K562 (cell line): ENCODE measurements around the gene HSPA13. TPM values are rescaled to one million over a fixed set of nuclear protein-coding genes. Genes with fewer than 3 reads are reported as not detected.

ENCODE experiments used
- ATF7 ChIP-seq: fragments of 450-650 bp; IDR thresholded peaks from 2 replicates; pipeline ENCODE4 v1.7.1; 2014; ENCODE audit warnings: mild to moderate bottlenecking, moderate library complexity
- CHD7 ChIP-seq: fragments of 200-600 bp; sonication (generic); IDR thresholded peaks from one replicate; pipeline ENCODE4 v1.6.1; 2012; ENCODE audit warnings: mild to moderate bottlenecking, low read depth, low read length, inconsistent platforms
- CREBBP ChIP-seq: IDR thresholded peaks from one replicate; pipeline ENCODE4 v1.6.1; 2012; ENCODE audit warnings: low read depth, mild to moderate bottlenecking, control low read depth, inconsistent platforms, low read length
- DACH1 ChIP-seq: fragments of 450-650 bp; IDR thresholded peaks from 2 replicates; pipeline ENCODE4 v1.6.1; 2018; ENCODE audit not compliant: partially characterized antibody
- NR2C1 ChIP-seq, 2 experiments: fragments of 450-650 bp; IDR thresholded peaks; 2 replicates each; pipeline ENCODE4 v1.6.1; 2017; ENCODE audit warnings: mild to moderate bottlenecking in 2 of 2, antibody characterized with exemption in 1 of 2, inconsistent platforms in 1 of 2, missing compliant biosample characterization in 1 of 2, missing genetic modification characterization in 1 of 2
- YY1 ChIP-seq, 3 experiments: IDR thresholded peaks; 2 replicates each; pipeline ENCODE4 v1.6.1; 2011; ENCODE audit warnings: low read length in 2 of 3, mild to moderate bottlenecking in 2 of 3, moderate library complexity in 2 of 3, borderline replicate concordance in 1 of 3, control low read depth in 1 of 3, low read depth in 1 of 3; ENCODE audit not compliant: insufficient read depth in 3 of 3, insufficient replicate concordance in 2 of 3, control insufficient read depth in 1 of 3, insufficient read length in 1 of 3; ENCODE audit errors: extremely low read depth in 1 of 3
- ZEB2 ChIP-seq: fragments of 450-650 bp; IDR thresholded peaks from 2 replicates; pipeline ENCODE4 v1.6.1; 2016
- ZNF592 ChIP-seq: fragments of 450-650 bp; IDR thresholded peaks from 2 replicates; pipeline ENCODE4 v1.6.1; 2017; ENCODE audit warnings: antibody characterized with exemption, mild to moderate bottlenecking
- polyA plus RNA-seq, 8 experiments: library from polyadenylated mRNA; depleted of rRNA in 4 of 8; stranded (reverse) in 5 of 8; unstranded in 3 of 8; fragments of >200 nt; fragmentation: Nextera tagmentation in 2 of 8; fragmentation: Illumina TruSeq in 1 of 8; extraction: Ambion mirVana in 2 of 8; extraction: Trizol in 1 of 8; gene quantifications; 2 replicates each; pipeline versions ENCODE4 v1.2.1 to v1.2.3, GENCODE V29; 2011 to 2014; ENCODE audit warnings: inconsistent platforms in 1 of 8, missing spikeins in 1 of 8
- total RNA-seq, 7 experiments: library from RNA; depleted of rRNA in 6 of 7; stranded (reverse); fragments of >200 nt in 6 of 7; fragmentation: Illumina TruSeq in 2 of 7; extraction: Trizol in 2 of 7; gene quantifications; 2 replicates each; pipeline versions ENCODE4 v1.2.1 to v1.2.3, GENCODE V29; 2011 to 2021; ENCODE audit warnings: low replicate concordance in 1 of 7

HSPA13 gene
- total and polyA plus RNA-seq, 9 of the 15 experiments (the other 6 are each of a cell fraction or from before 2014, with no cell fraction given) = 12.5 to 28.8 (median 23.9) TPM

- TF ChIP-seq ZEB2 (peak; percentile 87), CHD7 (no peak), ATF7 (peak; percentile 92), NR2C1 (IDR thresholded peaks at IDR 0.05) (no peak), NR2C1 (tag; IDR thresholded peaks at IDR 0.05) (peak; percentile 67), DACH1 (peak; percentile 29), CREBBP (no peak), YY1 (IDR thresholded peaks at IDR 0.05; ENCODE audit: borderline replicate concordance in 1 of 3, control insufficient read depth in 1 of 3, extremely low read depth in 1 of 3, insufficient read depth in 3 of 3, insufficient read length in 1 of 3, insufficient replicate concordance in 2 of 3, low read depth in 1 of 3, low read length in 2 of 3) (peak; percentile 8 to 67 (median 63)), ZNF592 (peak; percentile 19; the same call in 1 of the 2 replicates)
Measured at GRCh38 chr21:14382835-14383595, at the start of gene HSPA13 (continued).
